Smooth muscle cell (in vitro differentiated cells): ENCODE results near the gene HOXA13. TPM values are rescaled to one million over a fixed set of nuclear protein-coding genes. Genes with fewer than 3 reads are reported as not detected.
A peak's percentile ranks its signal among the peaks of the same experiment; 100 is the strongest.

Source experiments
- DNase-seq: peaks from one replicate; lab custom pipeline; 2025; ENCODE audit not compliant: unreplicated experiment; lab: John Stamatoyannopoulos, UW
- H2AFZ ChIP-seq: fragments of 200-600 bp; sonication (generic); 2 replicates; pipeline ENCODE4 v1.6.0; 2016; ENCODE audit warnings: antibody characterized with exemption, low read depth, mild to moderate bottlenecking
- H3F3A ChIP-seq: fragments of 200-600 bp; sonication (generic); 2 replicates; pipeline ENCODE4 v1.6.0; 2017; ENCODE audit warnings: antibody characterized with exemption, low read depth
- H3K27ac ChIP-seq: fragments of 200-600 bp; sonication (generic); 2 replicates; pipeline ENCODE4 v1.5.1; 2016; ENCODE audit warnings: low read depth, mild to moderate bottlenecking
- H3K27me3 ChIP-seq: fragments of 200-600 bp; sonication (generic); 2 replicates; pipeline ENCODE4 v1.6.1; 2016; ENCODE audit warnings: low read depth, mild to moderate bottlenecking
- H3K36me3 ChIP-seq: fragments of 200-600 bp; sonication (generic); 2 replicates; pipeline ENCODE4 v1.5.1; 2016; ENCODE audit warnings: low read depth
- H3K4me1 ChIP-seq: fragments of 200-600 bp; sonication (generic); 2 replicates; pipeline ENCODE4 v1.5.1; 2016; ENCODE audit warnings: low read depth
- H3K4me2 ChIP-seq: fragments of 200-600 bp; sonication (generic); 2 replicates; pipeline ENCODE4 v1.6.0; 2016; ENCODE audit warnings: mild to moderate bottlenecking
- H3K4me3 ChIP-seq: fragments of 200-600 bp; sonication (generic); 2 replicates; pipeline ENCODE4 v1.5.1; 2016; ENCODE audit warnings: mild to moderate bottlenecking
- H3K79me2 ChIP-seq: fragments of 200-600 bp; sonication (generic); 2 replicates; pipeline ENCODE4 v1.6.0; 2016; ENCODE audit warnings: low read depth, mild to moderate bottlenecking
- H3K9ac ChIP-seq: fragments of 200-600 bp; sonication (generic); 2 replicates; pipeline ENCODE4 v1.6.0; 2016; ENCODE audit warnings: low read depth
- H3K9me3 ChIP-seq: fragments of 200-600 bp; sonication (generic); replicated peaks from 2 replicates; pipeline ENCODE4 v1.5.1; 2016; ENCODE audit warnings: low read depth
- H4K20me1 ChIP-seq: fragments of 200-600 bp; sonication (generic); 2 replicates; pipeline ENCODE4 v1.6.0; 2016; ENCODE audit warnings: low read depth
- CTCF ChIP-seq: fragments of 200-600 bp; sonication (generic); IDR thresholded peaks from 2 replicates; pipeline ENCODE4 v1.5.1; 2017; ENCODE audit warnings: borderline replicate concordance, mild to moderate bottlenecking, antibody characterized with exemption; ENCODE audit not compliant: insufficient read depth, poor library complexity, severe bottlenecking
- WGBS: methylation state at CpG from one replicate; pipeline ENCODE4 v1.1.7; 2016; ENCODE audit warnings: low lambda C conversion rate; 5-methylcytosine and 5-hydroxymethylcytosine counted together
- polyA plus RNA-seq: library from polyadenylated mRNA; unstranded; fragments of >200 nt; fragmentation: Nextera tagmentation; extraction: Ambion mirVana; gene quantifications from 2 replicates; pipeline ENCODE4 v1.2.1, GENCODE V29; 2016
- total RNA-seq: library from RNA; depleted of rRNA; stranded (reverse); fragments of >200 nt; gene quantifications from 2 replicates; pipeline ENCODE4 v1.2.3, GENCODE V29; 2014

The HOXA13 gene
- total and polyA plus RNA-seq, 2 experiments from 2014 or later, result 10.0 to 14.2 TPM

GRCh38 chr7:27158436-27159265, 41.2 kb downstream of the HOXA13 start:
- no peaks in the 10 kb centered on the region for H3F3A ChIP-seq
- WGBS, result 60% methylated on average over 35 of the region's 35 CpGs
- no peaks in the 10 kb centered on the region for H4K20me1 ChIP-seq
- H3K36me3 ChIP-seq, result no peaks in the 10 kb centered on the region
- no peaks in the 10 kb centered on the region for H3K9me3 ChIP-seq
- DNase-seq, result no peak
- peaks cover 69% of the 10 kb centered on the region for H3K27me3 ChIP-seq
- H3K4me1 ChIP-seq, result peaks cover 3% of the 10 kb centered on the region
- H2AFZ ChIP-seq, result no peak overlapping the region
- H3K79me2 ChIP-seq, result peaks cover 19% of the 10 kb centered on the region
- TF ChIP-seq CTCF, result no peak
- H3K4me2 ChIP-seq, result no peak overlapping the region
- no peak overlapping the region for H3K27ac ChIP-seq
- no peak overlapping the region for H3K9ac ChIP-seq
- no peak overlapping the region for H3K4me3 ChIP-seq

DNA sequence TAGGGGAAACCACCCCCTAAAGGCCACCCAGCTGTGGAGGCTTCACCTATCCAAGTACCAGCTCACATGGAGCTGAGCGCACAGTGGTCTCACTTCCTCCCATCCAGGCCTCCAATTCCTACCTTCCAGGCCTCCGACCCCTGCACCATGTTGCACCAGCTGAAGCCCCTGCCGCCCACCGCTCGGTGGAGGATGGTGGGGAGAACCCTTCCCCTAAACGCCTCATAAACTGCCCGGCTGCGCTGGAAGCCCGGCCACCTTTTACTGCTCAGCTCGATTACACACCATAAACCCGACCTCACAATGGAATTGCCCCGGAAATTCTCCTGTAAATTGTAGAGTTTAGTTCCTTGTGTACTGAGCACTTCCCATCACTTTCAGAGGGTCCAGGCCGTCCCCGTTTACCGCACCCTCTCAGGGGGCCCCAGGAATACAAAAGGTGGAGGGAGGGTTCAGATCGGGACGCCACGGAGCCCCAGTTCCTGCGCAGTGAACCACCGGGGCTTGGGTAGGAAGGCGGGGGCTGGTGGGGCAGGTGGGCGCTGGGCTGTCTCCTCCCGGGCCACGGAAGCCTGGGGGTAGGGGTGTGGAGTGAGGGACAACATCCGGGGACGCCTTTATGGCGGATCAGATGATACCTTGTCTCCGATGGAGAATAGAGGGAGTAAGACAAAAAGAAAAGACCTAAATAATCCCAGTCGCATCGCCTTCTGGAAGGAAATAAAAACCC, 42.0 kb downstream of the HOXA13 start:
- Histone ChIP-seq H3K9me3 (no peaks in the 10 kb centered on the region), H3K36me3 (no peaks in the 10 kb centered on the region), H3K79me2 (peaks cover 11% of the 10 kb centered on the region), H3K27me3 (peaks cover 77% of the 10 kb centered on the region), H3K4me1 (peaks cover 3% of the 10 kb centered on the region), H2AFZ (no peak overlapping the region), H3F3A (no peaks in the 10 kb centered on the region), H3K4me2 (no peak overlapping the region), H4K20me1 (no peaks in the 10 kb centered on the region), H3K9ac (no peak overlapping the region), H3K4me3 (no peak overlapping the region), H3K27ac (no peak overlapping the region)
- 46% methylated on average over 30 of the region's 30 CpGs for whole genome bisulfite sequencing
- no peak for DNase-seq
- no peak for TF ChIP-seq CTCF

GRCh38 chr7:27156916-27157701, 42.8 kb downstream of the HOXA13 start:
- WGBS, result 47% methylated on average over 27 of the region's 30 CpGs
- Histone ChIP-seq H3K4me2 (peak overlapping the region; percentile 91), H3K36me3 (no peaks in the 10 kb centered on the region), H3K27ac (no peak overlapping the region), H3K79me2 (peaks cover 3% of the 10 kb centered on the region), H3K27me3 (peaks cover 85% of the 10 kb centered on the region), H2AFZ (no peak overlapping the region), H3K4me1 (peaks cover 3% of the 10 kb centered on the region), H3K9me3 (no peaks in the 10 kb centered on the region), H4K20me1 (no peaks in the 10 kb centered on the region), H3F3A (no peaks in the 10 kb centered on the region), H3K9ac (no peak overlapping the region), H3K4me3 (peak overlapping the region; percentile 51)
- TF ChIP-seq CTCF, result no peak
- DNase-seq, result no peak
